Suprapubic skin (tissue), 3 donors: ENCODE measurements around the gene KLF9.

Source experiments
- POLR2A ChIP-seq, 2 donors: fragments of 450-650 bp; IDR thresholded peaks; one replicate each; pipeline ENCODE4 v1.6.1; 2017; ENCODE audit warnings: antibody characterized with exemption in 2 of 2, mild to moderate bottlenecking in 2 of 2, moderate library complexity in 2 of 2
- TF ChIP-seq, protein P1 (sequence below), 2 donors: fragments of 200-600 bp in 1 of 2; fragments of 450-650 bp in 1 of 2; sonication (generic) in 1 of 2; IDR thresholded peaks; one replicate each; pipeline ENCODE4 v1.5.1; 2016 to 2019; ENCODE audit warnings: antibody characterized with exemption in 2 of 2, mild to moderate bottlenecking in 1 of 2, moderate library complexity in 1 of 2

DNA sequence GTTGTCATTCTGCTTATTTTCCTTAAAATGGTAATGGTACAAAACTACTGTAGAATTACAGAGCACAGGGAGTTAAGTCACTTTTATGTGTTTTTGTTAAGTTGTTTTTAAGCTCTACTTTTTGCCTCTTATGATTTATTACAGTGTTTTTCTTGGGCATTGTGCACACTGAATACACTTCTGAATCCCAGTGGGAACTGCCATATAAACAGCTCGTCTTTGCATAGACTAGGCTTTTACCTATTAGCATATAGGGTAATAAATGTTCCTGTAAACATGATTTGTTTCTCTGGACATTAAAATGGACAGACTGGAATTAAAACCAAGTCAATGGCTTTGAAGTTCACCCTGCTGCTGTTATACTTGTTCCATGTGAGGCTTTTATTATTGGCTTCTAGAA lies 12.2 kb downstream of the KLF9 start:
- TF ChIP-seq, protein P1, sequence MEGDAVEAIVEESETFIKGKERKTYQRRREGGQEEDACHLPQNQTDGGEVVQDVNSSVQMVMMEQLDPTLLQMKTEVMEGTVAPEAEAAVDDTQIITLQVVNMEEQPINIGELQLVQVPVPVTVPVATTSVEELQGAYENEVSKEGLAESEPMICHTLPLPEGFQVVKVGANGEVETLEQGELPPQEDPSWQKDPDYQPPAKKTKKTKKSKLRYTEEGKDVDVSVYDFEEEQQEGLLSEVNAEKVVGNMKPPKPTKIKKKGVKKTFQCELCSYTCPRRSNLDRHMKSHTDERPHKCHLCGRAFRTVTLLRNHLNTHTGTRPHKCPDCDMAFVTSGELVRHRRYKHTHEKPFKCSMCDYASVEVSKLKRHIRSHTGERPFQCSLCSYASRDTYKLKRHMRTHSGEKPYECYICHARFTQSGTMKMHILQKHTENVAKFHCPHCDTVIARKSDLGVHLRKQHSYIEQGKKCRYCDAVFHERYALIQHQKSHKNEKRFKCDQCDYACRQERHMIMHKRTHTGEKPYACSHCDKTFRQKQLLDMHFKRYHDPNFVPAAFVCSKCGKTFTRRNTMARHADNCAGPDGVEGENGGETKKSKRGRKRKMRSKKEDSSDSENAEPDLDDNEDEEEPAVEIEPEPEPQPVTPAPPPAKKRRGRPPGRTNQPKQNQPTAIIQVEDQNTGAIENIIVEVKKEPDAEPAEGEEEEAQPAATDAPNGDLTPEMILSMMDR (IDR thresholded peaks at IDR 0.05): no peak
- no peak for TF ChIP-seq POLR2A (IDR thresholded peaks at IDR 0.05)
